ENCODE results near the gene BSPRY. TPM values are rescaled to one million over a fixed set of nuclear protein-coding genes. Genes with fewer than 3 reads are reported as not detected.

The BSPRY gene
- total and polyA plus RNA-seq, 7 experiments from 2014 or later: 0.13 to 9.6 (median 0.48) TPM; not detected in 2

GRCh38 chr9:113348437-113348836, 904 bp upstream of the BSPRY start:
- POLR2A ChIA-PET: interaction anchor here (0.8 to 1.6 kb wide), 2 partner anchors 8 to 27 kb away, joined by 4 to 5 read pairs; partner anchors contain the start of gene WDR31
- intact Hi-C loops (cut with micrococcal nuclease): loop anchor here (1.0 to 5.0 kb wide), 5 partner anchors 28 to 169 kb away; partner anchors contain the start of genes ALAD (in 2 of the 2), FKBP15 (in 1 of the 2), HDHD3 (in 1 of the 2) and SLC31A1 (in 1 of the 2)

GRCh38 chr9:113349066-113349444, 286 bp upstream of the BSPRY start:
- ATAC-seq (no peak), DNase-seq (no peak)
- Mint-ChIP-seq H3K9me3 (peaks cover 0 to 2% (median 0%) of the 10 kb centered on the region in 11 donors), H3K4me3 (peak overlapping the region; percentile 73 to 86 (median 80)), H3K4me1 (peaks cover 10 to 49% (median 21%) of the 10 kb centered on the region in 7 donors), H3K36me3 (peaks cover 0 to 3% (median 0%) of the 10 kb centered on the region in 5 donors), H3K27ac (peak overlapping the region in 1 of 9 donors; percentile 78), H3K27me3 (peaks cover 0 to 39% (median 29%) of the 10 kb centered on the region in 5 donors)
- peaks cover 3 to 5% of the 10 kb centered on the region in 2 donors for H3K27me3 ChIP-seq (ENCODE audit: control insufficient read depth in 2 of 2, insufficient read depth in 2 of 2, low read length in 2 of 2)
- H3K27ac ChIP-seq (ENCODE audit: low read depth, low read length): no peak overlapping the region
- peaks cover 13 to 15% of the 10 kb centered on the region in 2 donors for H3K4me1 ChIP-seq (ENCODE audit: control insufficient read depth in 2 of 2, insufficient read depth in 2 of 2, low read length in 2 of 2)
- peak overlapping the region; percentile 13 for H3K4me3 ChIP-seq (ENCODE audit: low read length)
- POLR2A ChIA-PET: interaction anchor here (0.8 to 1.6 kb wide), 3 partner anchors 9 to 74 kb away, joined by 3 to 5 read pairs (median 4); partner anchors contain the start of genes CDC26, PRPF4 and WDR31
- H3K9me3 ChIP-seq (ENCODE audit: control insufficient read depth in 2 of 3, low read length in 3 of 3): no peaks in the 10 kb centered on the region
- no peaks in the 10 kb centered on the region for H3K36me3 ChIP-seq (ENCODE audit: control insufficient read depth in 2 of 3, insufficient read depth in 3 of 3, low read length in 3 of 3)
- CTCF ChIA-PET: interaction anchor here (0.5 to 0.6 kb wide), 3 partner anchors 39 to 308 kb away, joined by 3 to 4 read pairs (median 3); no protein-coding TSS in a partner anchor
- intact Hi-C loops (cut with micrococcal nuclease): loop anchor here (1.0 to 5.0 kb wide), 6 partner anchors 9 to 168 kb away; partner anchors contain the start of genes ALAD (in 1 of the 2), C9orf43 (in 1 of the 2), FKBP15 (in 1 of the 2) and HDHD3 (in 1 of the 2)

More at GRCh38 chr9:113348437-113348836, 904 bp upstream of the BSPRY start:
- Histone ChIP-seq H3K4me3 (ENCODE audit: low read length) (no peak overlapping the region), H3K27me3 (ENCODE audit: control insufficient read depth in 2 of 2, insufficient read depth in 2 of 2, low read length in 2 of 2) (peaks cover 3 to 5% of the 10 kb centered on the region in 2 donors), H3K36me3 (ENCODE audit: control insufficient read depth in 2 of 3, insufficient read depth in 3 of 3, low read length in 3 of 3) (no peaks in the 10 kb centered on the region), H3K9me3 (ENCODE audit: control insufficient read depth in 2 of 3, low read length in 3 of 3) (no peaks in the 10 kb centered on the region), H3K27ac (ENCODE audit: low read depth, low read length) (no peak overlapping the region), H3K4me1 (ENCODE audit: control insufficient read depth in 2 of 2, insufficient read depth in 2 of 2, low read length in 2 of 2) (peaks cover 13 to 15% of the 10 kb centered on the region in 2 donors)
- DNase-seq: no peak
- peaks cover 0 to 2% (median 0%) of the 10 kb centered on the region in 11 donors for H3K9me3 Mint-ChIP-seq
- peak overlapping the region in 5 of 10 donors; percentile 32 to 60 (median 51) for H3K4me3 Mint-ChIP-seq
- H3K4me1 Mint-ChIP-seq: peaks cover 10 to 55% (median 22%) of the 10 kb centered on the region in 7 donors
- H3K27me3 Mint-ChIP-seq: peaks cover 0 to 35% (median 29%) of the 10 kb centered on the region in 5 donors
- CTCF ChIA-PET: interaction anchor here (0.5 to 0.9 kb wide), 3 partner anchors 23 to 309 kb away, joined by 3 to 4 read pairs (median 4); no protein-coding TSS in a partner anchor
- ATAC-seq: no peak
- peak overlapping the region in 1 of 9 donors; percentile 81 for H3K27ac Mint-ChIP-seq
- H3K36me3 Mint-ChIP-seq: no peaks in the 10 kb centered on the region

GRCh38 chr9:113350107-113350661, 843 bp downstream of the BSPRY start:
- H3K27ac ChIP-seq (ENCODE audit: low read depth, low read length): no peak overlapping the region
- H3K27me3 Mint-ChIP-seq: peaks cover 0 to 40% (median 29%) of the 10 kb centered on the region in 5 donors
- intact Hi-C loops (cut with micrococcal nuclease): loop anchor here in 1 of 2 donors (1.0 to 2.0 kb wide), 2 partner anchors 41 to 75 kb away; partner anchors contain the start of genes CDC26 and PRPF4
- DNase-seq: peak in 1 of 9 donors; percentile 47
- ChIA-PET POLR2A (interaction anchor here (1.0 to 1.6 kb wide), 3 partner anchors 10 to 75 kb away, joined by 3 to 5 read pairs (median 3); partner anchors contain the start of genes C9orf43, CDC26, POLE3 and PRPF4), CTCF (interaction anchor here (1.0 to 1.4 kb wide), 2 partner anchors 9 to 77 kb away, joined by 3 read pairs; no protein-coding TSS in a partner anchor)
- peak; percentile 12 for ATAC-seq
- H3K27ac Mint-ChIP-seq: peak overlapping the region in 3 of 9 donors; percentile 5 to 87 (median 57)
- H3K27me3 ChIP-seq (ENCODE audit: control insufficient read depth in 2 of 2, insufficient read depth in 2 of 2, low read length in 2 of 2): peaks cover 3 to 5% of the 10 kb centered on the region in 2 donors
- H3K9me3 Mint-ChIP-seq: peaks cover 0 to 2% (median 0%) of the 10 kb centered on the region in 11 donors
- no peaks in the 10 kb centered on the region for H3K36me3 ChIP-seq (ENCODE audit: control insufficient read depth in 2 of 3, insufficient read depth in 3 of 3, low read length in 3 of 3)
- peaks cover 0 to 3% (median 0%) of the 10 kb centered on the region in 5 donors for H3K36me3 Mint-ChIP-seq
- peak overlapping the region; percentile 62 to 93 (median 76) for H3K4me3 Mint-ChIP-seq
- H3K9me3 ChIP-seq (ENCODE audit: control insufficient read depth in 2 of 3, low read length in 3 of 3): no peaks in the 10 kb centered on the region
- peaks cover 10 to 46% (median 21%) of the 10 kb centered on the region in 7 donors for H3K4me1 Mint-ChIP-seq
- H3K4me3 ChIP-seq (ENCODE audit: low read length): peak overlapping the region; percentile 54
- H3K4me1 ChIP-seq (ENCODE audit: control insufficient read depth in 2 of 2, insufficient read depth in 2 of 2, low read length in 2 of 2): peaks cover 13 to 15% of the 10 kb centered on the region in 2 donors

DNA sequence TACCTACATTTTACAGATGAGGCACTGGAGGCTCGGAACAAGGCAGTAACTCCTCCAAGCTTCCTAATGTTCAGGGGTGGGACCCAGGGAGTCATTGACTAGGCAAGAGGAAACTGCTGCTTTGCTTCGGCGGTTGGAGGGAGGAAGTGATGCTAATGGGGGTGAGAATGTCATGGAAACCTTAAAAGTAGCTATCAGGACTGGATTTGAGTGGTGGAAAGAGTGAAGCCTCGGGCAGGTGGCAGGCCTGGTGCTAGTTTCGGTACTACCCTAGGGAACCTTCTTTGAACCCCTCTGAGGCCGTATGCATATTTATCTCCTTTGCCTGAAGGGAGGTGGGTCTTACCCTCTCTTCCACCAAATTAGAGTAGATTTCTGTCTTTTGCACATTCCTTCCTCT, 1.6 kb downstream of the BSPRY start:
- Histone ChIP-seq H3K36me3 (ENCODE audit: control insufficient read depth in 2 of 3, insufficient read depth in 3 of 3, low read length in 3 of 3) (no peaks in the 10 kb centered on the region), H3K4me3 (ENCODE audit: low read length) (no peak overlapping the region), H3K9me3 (ENCODE audit: control insufficient read depth in 2 of 3, low read length in 3 of 3) (no peaks in the 10 kb centered on the region), H3K27ac (ENCODE audit: low read depth, low read length) (no peak overlapping the region), H3K4me1 (ENCODE audit: control insufficient read depth in 2 of 2, insufficient read depth in 2 of 2, low read length in 2 of 2) (peaks cover 13 to 15% of the 10 kb centered on the region in 2 donors), H3K27me3 (ENCODE audit: control insufficient read depth in 2 of 2, insufficient read depth in 2 of 2, low read length in 2 of 2) (peaks cover 3 to 5% of the 10 kb centered on the region in 2 donors)
- Mint-ChIP-seq H3K27ac (peak overlapping the region in 3 of 9 donors; percentile 3 to 87 (median 29)), H3K4me1 (peaks cover 10 to 41% (median 21%) of the 10 kb centered on the region in 7 donors), H3K4me3 (peak overlapping the region in 9 of 10 donors; percentile 62 to 93 (median 76)), H3K27me3 (peaks cover 0 to 40% (median 29%) of the 10 kb centered on the region in 5 donors), H3K36me3 (peaks cover 0 to 3% (median 0%) of the 10 kb centered on the region in 5 donors), H3K9me3 (peaks cover 0 to 2% (median 0%) of the 10 kb centered on the region in 11 donors)
- ChIA-PET POLR2A (interaction anchor here (1.3 kb wide), 1 partner anchor 59 kb away, joined by 3 read pairs; the partner anchor contains the start of genes C9orf43 and POLE3), CTCF (interaction anchor here (1.4 kb wide), 1 partner anchor 77 kb away, joined by 3 read pairs; no protein-coding TSS in a partner anchor)
- intact Hi-C loops (cut with micrococcal nuclease): loop anchor here in 1 of 2 donors (1.0 to 2.0 kb wide), 3 partner anchors 25 to 76 kb away; partner anchors contain the start of genes CDC26, HDHD3 and PRPF4
- peak; percentile 49 for ATAC-seq
- DNase-seq: peak in 3 of 9 donors; percentile 19 to 57 (median 26)

DNA sequence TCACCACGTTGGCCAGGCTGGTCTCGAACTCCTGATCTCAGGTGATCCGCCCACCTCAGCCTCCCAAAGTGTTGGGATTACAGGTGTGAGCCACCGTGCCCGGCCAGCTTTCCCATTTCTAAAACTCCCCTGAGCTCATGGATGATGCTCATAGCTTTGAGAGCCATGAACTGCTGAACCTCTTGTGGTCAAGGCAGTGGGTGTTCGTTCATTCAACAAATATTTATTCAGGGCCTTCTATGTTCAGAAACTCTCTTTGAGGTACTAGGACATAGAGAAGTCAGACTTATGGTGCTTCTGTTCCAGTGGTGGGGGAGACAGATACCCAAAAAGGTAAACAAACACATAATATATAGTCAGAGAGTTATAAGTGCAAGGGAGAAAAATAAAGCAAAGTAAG, 2.7 kb downstream of the BSPRY start:
- Mint-ChIP-seq H3K27ac (peak overlapping the region in 1 of 9 donors; percentile 25), H3K9me3 (peaks cover 0 to 2% (median 0%) of the 10 kb centered on the region in 11 donors), H3K4me3 (no peak overlapping the region), H3K36me3 (peaks cover 0 to 9% (median 0%) of the 10 kb centered on the region in 5 donors), H3K4me1 (peaks cover 10 to 41% (median 21%) of the 10 kb centered on the region in 7 donors), H3K27me3 (peaks cover 0 to 40% (median 29%) of the 10 kb centered on the region in 5 donors)
- CTCF ChIA-PET: no interaction called here
- Histone ChIP-seq H3K27ac (ENCODE audit: low read depth, low read length) (no peak overlapping the region), H3K36me3 (ENCODE audit: control insufficient read depth in 2 of 3, insufficient read depth in 3 of 3, low read length in 3 of 3) (no peaks in the 10 kb centered on the region), H3K4me3 (ENCODE audit: low read length) (no peak overlapping the region), H3K4me1 (ENCODE audit: control insufficient read depth in 2 of 2, insufficient read depth in 2 of 2, low read length in 2 of 2) (peaks cover 13 to 15% of the 10 kb centered on the region in 2 donors), H3K9me3 (ENCODE audit: control insufficient read depth in 2 of 3, low read length in 3 of 3) (no peaks in the 10 kb centered on the region), H3K27me3 (ENCODE audit: control insufficient read depth in 2 of 2, insufficient read depth in 2 of 2, low read length in 2 of 2) (peaks cover 3 to 5% of the 10 kb centered on the region in 2 donors)
- DNase-seq (no peak), ATAC-seq (no peak)
- POLR2A ChIA-PET: no interaction called here
- intact Hi-C loops (cut with micrococcal nuclease): no loop called here

DNA sequence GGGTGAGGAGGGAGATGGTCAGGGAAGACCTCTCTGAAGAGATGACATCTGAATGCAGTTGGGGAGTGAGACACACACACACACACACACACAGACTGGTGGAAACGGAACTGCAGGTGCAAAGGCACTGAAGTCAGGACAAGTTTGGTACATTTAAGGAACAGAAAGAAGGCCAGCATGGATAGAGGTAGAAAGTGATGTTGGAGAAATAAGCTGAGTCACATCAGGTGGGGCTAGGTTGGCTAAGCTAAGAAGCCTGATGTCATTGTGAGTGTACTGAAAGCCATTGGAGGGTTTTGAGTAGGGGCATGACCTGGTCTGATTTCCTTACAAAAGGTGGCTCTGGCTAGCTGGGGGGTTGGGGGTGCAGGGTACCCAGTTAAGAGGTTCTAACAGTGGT, 3.1 kb downstream of the BSPRY start:
- ChIA-PET CTCF (no interaction called here), POLR2A (interaction anchor here (0.6 kb wide), 1 partner anchor 1181 kb away, joined by 7 read pairs; no protein-coding TSS in a partner anchor)
- no peak overlapping the region for H3K4me3 Mint-ChIP-seq
- DNase-seq (no peak), ATAC-seq (no peak)
- peaks cover 0 to 9% (median 0%) of the 10 kb centered on the region in 5 donors for H3K36me3 Mint-ChIP-seq
- no peak overlapping the region for H3K4me3 ChIP-seq (ENCODE audit: low read length)
- H3K27ac ChIP-seq (ENCODE audit: low read depth, low read length): no peak overlapping the region
- H3K4me1 Mint-ChIP-seq: peaks cover 10 to 37% (median 21%) of the 10 kb centered on the region in 7 donors
- H3K4me1 ChIP-seq (ENCODE audit: control insufficient read depth in 2 of 2, insufficient read depth in 2 of 2, low read length in 2 of 2): peaks cover 13 to 15% of the 10 kb centered on the region in 2 donors
- H3K9me3 Mint-ChIP-seq: peaks cover 0 to 2% (median 0%) of the 10 kb centered on the region in 11 donors
- H3K9me3 ChIP-seq (ENCODE audit: control insufficient read depth in 2 of 3, low read length in 3 of 3): no peaks in the 10 kb centered on the region
- H3K36me3 ChIP-seq (ENCODE audit: control insufficient read depth in 2 of 3, insufficient read depth in 3 of 3, low read length in 3 of 3): no peaks in the 10 kb centered on the region
- intact Hi-C loops (cut with micrococcal nuclease): no loop called here
- peaks cover 3 to 5% of the 10 kb centered on the region in 2 donors for H3K27me3 ChIP-seq (ENCODE audit: control insufficient read depth in 2 of 2, insufficient read depth in 2 of 2, low read length in 2 of 2)
- peaks cover 0 to 40% (median 29%) of the 10 kb centered on the region in 5 donors for H3K27me3 Mint-ChIP-seq
- peak overlapping the region in 1 of 9 donors; percentile 36 for H3K27ac Mint-ChIP-seq

Data from naive thymus-derived CD4-positive, alpha-beta T cell (primary cell).